GM12891 (cell line): ENCODE results near the gene CCDC159.
"Not testable (repeated sequence)": the region's sequence is repeated elsewhere in the genome, so short reads cannot be mapped to it uniquely, and the experiment has no call there.

Experiments used
- DNase-seq: peaks from one replicate; pipeline ENCODE4 v3.0.0; 2011; ENCODE audit warnings: low spot score; ENCODE audit not compliant: insufficient read length
- FAIRE-seq: peaks from 2 replicates; lab custom pipeline; 2011; peaks lifted over from hg19 to GRCh38; lab: Jason Lieb, UNC
- PAX5 ChIP-seq: IDR thresholded peaks from 2 replicates; pipeline ENCODE4 v1.6.1; 2011; ENCODE audit warnings: low read length, moderate library complexity, mild to moderate bottlenecking; ENCODE audit not compliant: insufficient read depth, severe bottlenecking
- POLR2A ChIP-seq: IDR thresholded peaks from 2 replicates; pipeline ENCODE4 v1.6.1; 2011; ENCODE audit warnings: low read depth, low read length, control low read depth
- POLR2AphosphoS5 ChIP-seq: IDR thresholded peaks from 2 replicates; pipeline ENCODE4 v1.6.1; 2011; ENCODE audit warnings: low read depth, low read length, control low read depth
- POU2F2 ChIP-seq: IDR thresholded peaks from 2 replicates; pipeline ENCODE4 v1.6.1; 2011; ENCODE audit warnings: low read depth, mild to moderate bottlenecking, control low read depth, low read length, moderate library complexity
- SPI1 ChIP-seq: IDR thresholded peaks from 2 replicates; pipeline ENCODE4 v1.6.1; 2011; ENCODE audit warnings: low read depth, low read length, control low read depth
- TAF1 ChIP-seq: IDR thresholded peaks from 2 replicates; pipeline ENCODE4 v1.6.1; 2011; ENCODE audit warnings: low read depth, low read length, control low read depth

Gene CCDC159

DNA sequence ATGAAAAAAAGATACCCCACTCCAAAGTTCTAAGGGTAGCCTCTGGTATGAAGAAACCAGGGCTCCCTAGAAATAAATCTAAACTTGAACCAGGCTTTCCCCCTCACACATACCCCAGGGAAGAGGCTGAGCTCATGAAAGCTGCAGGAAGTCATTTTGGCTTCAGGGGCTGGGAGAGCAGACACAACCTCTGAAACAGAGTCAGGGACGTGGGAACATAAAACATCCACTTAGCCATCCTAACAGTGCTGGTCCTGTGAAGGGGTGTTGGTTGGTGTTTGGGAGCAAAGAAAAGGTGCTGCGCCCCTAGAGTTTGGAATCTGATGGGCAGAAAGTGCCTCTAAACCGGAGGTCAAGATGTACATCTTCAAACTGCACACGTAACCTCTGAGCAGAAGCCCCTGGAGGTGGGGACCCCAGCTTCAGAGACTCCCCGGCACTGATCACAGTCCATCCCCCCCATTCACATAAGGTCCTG lies 22.7 kb upstream of the CCDC159 start:
- no peak for FAIRE-seq
- TF ChIP-seq SPI1 = no peak
- TF ChIP-seq TAF1 = no peak
- no peak for DNase-seq

DNA sequence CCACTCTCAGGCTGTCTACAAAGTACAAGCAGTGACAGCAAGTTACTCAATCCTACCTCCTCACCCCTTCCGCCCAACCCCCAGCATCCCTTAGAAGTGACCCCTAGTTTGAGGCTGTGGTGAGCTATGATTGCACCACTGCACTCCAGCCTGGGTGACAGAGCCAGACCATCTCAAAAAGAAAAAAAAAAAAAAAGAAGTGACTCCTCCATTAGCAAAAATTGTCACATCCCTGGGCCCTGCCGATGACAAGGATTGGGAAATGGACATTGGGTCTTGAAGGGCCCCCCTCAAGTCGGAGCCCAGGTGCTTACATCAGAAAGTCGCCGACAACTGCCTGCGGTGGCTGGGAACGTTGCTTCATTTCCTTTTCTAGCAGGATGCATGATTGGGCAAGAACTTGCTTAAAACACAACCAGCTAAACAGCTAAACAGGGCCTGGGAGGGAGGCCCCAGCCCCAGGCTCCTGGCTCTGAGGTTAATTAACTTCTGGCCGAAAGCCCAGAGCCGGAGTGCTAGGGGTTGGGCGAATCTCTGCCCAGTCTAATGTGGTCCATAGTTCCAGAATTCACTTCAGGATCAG lies 22.1 kb upstream of the CCDC159 start:
- DNase-seq (peak; percentile 58), FAIRE-seq (peak; percentile 82)
- no peak for TF ChIP-seq POLR2AphosphoS5
- no peak for TF ChIP-seq POLR2A
- TF ChIP-seq PAX5 = peak; percentile 6
- no peak for TF ChIP-seq POU2F2
- 0 out of 2 replicates have a peak, but pooled peaks have one; percentile 21 for TF ChIP-seq SPI1

DNA sequence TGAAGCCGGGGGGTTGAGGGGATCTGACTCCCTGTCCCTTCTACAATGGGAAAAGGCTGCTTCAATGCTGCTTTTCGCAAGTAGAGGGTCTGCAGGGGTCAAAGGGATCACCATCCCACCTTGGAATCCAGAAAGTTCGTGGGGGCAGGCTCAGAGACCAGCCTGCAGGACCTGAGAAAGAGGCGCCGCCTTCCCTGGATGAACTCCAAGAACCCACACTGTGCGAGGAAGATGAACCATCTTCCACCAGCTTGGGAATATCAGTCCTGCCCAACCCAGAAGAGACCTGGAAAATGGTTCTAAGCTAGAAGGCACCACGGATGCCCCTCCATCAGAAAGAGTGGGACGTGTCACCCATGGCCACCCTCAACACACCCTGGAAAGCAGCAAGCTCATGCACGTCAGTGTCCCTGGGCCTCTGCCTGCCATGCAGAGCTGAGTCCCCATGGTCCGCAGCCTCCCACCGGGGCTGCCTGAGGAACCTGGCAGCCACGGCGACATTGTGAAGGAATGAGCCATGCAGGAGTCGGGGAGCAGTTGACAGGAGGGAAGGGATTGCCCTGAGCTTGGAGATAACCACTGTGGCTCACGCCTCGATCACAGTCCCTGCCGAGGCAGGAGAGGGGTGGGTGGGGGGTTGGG lies 21.4 kb upstream of the CCDC159 start:
- no peak for DNase-seq
- TF ChIP-seq PAX5 (no peak), POLR2A (no peak), TAF1 (no peak), SPI1 (no peak), POLR2AphosphoS5 (no peak), POU2F2 (no peak)
- FAIRE-seq = no peak

DNA sequence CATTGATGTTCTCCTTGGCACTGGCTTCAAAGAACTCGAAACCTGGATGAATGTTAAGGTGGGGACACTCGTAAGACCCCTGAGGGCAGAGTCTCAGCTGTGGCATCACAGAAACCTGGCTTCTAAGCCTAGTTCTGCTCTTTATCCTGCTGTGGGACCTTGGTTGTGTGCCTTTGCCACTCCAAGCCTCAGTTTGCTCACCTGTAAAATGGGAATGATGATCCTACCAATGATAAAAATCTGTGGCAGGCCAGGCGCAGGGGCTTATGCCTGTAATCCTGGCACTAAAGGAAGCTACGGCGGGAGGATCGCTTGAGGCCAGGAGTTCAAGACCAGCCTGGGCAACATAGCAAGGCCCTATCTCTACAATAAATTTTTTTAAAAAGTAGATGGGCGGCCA lies 20.8 kb upstream of the CCDC159 start:
- FAIRE-seq = no peak

DNA sequence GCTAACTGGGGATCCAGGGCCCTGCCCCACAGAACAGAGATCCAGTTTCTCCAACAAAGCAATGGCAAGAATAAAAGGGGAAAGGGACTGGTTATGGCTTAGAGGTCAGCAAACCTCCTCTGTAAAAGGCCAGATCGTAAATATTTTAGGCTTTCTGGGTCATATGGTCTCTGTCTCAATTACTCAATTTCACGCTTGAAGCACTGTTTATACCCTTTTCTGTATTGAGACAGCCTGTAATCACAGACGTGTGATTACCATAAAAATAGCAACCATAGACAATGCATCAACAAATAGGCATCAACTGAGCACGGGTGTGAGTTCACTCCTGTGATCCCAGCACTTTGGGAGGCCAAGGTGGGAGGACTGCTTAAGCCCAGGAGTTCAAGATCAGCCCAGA lies 16.2 kb upstream of the CCDC159 start:
- FAIRE-seq (no peak), DNase-seq (no peak)
- TF ChIP-seq POLR2AphosphoS5 = no peak
- no peak for TF ChIP-seq POLR2A
- TF ChIP-seq POU2F2 = no peak
- no peak for TF ChIP-seq SPI1
- TF ChIP-seq PAX5 = no peak
- TF ChIP-seq TAF1 = no peak

More for the DNA sequence above, 20.8 kb upstream of the CCDC159 start:
- TF ChIP-seq PAX5 (no peak), POU2F2 (no peak), POLR2A (no peak), TAF1 (no peak), POLR2AphosphoS5 (no peak), SPI1 (no peak)
- DNase-seq = no peak

DNA sequence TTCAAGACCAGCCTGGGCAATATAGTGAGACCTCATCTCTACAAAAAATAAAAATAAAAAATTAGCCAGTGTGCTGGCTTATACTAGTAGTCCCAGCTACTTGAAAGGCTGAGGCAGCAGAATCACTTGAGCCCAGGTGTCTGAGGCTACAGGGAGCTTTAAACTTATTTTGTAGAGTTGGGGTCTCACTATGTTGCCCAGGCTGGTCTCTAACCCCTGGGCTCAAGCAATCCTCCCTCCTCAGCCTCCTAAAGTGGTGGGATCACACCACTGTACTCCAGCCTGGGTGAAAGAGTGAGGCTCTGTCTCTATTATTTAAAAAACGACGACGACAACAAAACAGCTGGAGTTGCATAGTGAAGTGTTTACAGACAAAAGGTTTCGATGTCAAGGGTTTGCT lies 14.8 kb upstream of the CCDC159 start:
- FAIRE-seq (peak; percentile 43), DNase-seq (no peak)
- TF ChIP-seq POU2F2 (no peak), SPI1 (no peak), POLR2A (no peak), PAX5 (no peak), POLR2AphosphoS5 (no peak), TAF1 (no peak)

DNA sequence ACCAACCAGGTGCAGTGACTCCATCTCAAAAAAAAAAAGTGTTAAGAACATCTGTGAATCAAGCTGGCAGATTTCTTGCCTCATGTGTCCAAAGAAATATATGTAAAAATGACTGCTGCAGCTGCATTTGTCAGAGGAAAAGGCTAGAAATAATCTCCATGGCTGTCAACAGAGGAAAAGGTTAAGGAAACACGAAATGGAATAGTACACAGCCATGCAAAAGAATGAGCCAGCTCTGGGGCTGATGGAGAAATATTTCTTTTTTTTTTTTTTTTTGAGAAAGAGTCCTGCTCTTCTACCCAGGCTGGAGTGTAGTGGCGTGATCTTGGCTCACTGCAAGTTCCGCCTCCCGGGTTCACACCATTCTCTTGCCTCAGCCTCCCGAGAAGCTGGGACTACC lies 13.5 kb upstream of the CCDC159 start:
- DNase-seq = no peak

DNA sequence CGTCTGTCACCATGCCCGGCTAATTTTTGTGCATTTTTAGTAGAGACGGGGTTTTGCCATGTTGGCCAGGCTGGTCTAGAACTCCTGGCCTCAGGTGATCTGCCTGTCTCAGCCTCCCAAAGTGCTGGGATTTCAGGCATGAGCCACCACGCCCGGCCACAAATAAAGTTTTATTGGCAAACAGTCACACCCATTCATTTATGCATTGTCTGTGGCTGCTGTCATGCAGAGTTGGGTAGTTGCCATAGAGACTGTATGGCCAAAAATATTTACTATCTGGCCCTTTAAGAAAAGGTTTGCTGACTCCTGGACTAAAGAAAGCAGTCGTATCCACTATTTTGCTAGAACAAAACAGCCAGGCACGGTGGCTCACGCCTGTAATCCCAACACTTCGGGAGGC lies 12.5 kb upstream of the CCDC159 start:
- FAIRE-seq, DNase-seq: not testable (repeated sequence)
- 0 out of 2 replicates have a peak, but pooled peaks have one; percentile 22 for TF ChIP-seq POU2F2

More for the DNA sequence above, 13.5 kb upstream of the CCDC159 start:
- TF ChIP-seq POU2F2 (no peak), POLR2A (no peak), PAX5 (no peak), TAF1 (no peak), POLR2AphosphoS5 (no peak), SPI1 (no peak)
- FAIRE-seq = no peak

DNA sequence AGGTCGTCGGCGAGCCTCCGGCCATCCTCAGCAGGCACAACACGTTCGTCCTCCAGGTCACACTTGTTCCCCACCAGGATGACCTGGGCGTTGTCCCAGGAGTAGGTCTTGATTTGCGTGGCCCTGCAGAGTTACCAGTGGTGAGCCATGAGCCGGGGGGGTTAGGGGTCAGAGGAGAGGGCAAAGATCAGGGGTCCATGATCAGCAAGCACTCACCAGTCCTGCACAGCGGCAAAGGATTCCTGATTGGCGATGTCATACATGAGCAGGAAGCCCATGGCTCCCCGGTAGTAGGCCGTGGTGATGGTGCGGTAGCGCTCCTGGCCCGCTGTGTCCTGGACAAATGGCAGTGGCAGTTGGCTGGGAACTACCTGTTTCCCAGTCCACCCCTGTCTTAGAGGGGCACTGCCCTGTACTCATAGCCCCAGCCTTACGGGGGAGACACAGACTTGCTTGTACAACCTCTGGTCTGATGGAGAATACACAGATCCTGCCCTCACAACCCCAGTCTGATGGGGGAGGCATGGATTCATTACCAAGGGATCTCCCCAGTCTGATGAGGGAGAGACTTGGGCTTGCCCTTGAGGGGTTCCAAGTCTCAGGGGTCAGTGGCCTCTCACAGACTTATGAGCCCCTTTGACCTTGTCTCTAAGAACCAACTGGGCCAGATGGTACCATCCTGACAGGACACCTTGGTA lies 10.7 kb upstream of the CCDC159 start:
- DNase-seq (no peak), FAIRE-seq (no peak)
- no peak for TF ChIP-seq POLR2AphosphoS5
- no peak for TF ChIP-seq PAX5
- no peak for TF ChIP-seq POU2F2
- TF ChIP-seq POLR2A = no peak
- no peak for TF ChIP-seq TAF1

DNA sequence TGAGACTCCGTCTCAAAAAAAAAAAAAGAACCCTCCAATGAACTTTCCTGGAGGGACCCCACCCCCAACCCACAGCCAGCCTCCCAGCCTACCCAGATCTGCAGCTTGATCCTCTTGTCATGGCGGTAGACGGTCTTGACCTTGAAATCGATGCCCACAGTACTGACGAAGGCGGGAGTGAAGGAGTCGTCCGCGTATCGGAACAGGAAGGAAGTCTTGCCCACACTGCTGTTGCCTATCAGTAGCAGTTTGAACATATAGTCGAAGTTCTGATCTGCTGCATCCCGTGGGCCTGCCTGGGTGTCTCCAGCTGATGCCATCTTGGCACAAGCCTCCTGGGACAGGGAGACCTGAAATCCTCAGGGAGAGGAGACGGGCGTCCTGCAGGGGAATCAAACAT lies 9.2 kb upstream of the CCDC159 start:
- FAIRE-seq (no peak), DNase-seq (no peak)
- TF ChIP-seq TAF1 (no peak), POLR2AphosphoS5 (no peak), SPI1 (no peak), PAX5 (no peak), POLR2A (no peak), POU2F2 (no peak)
